K562 (cell line): ENCODE results near the gene CBFA2T2. TPM values are rescaled to one million over a fixed set of nuclear protein-coding genes. Genes with fewer than 3 reads are reported as not detected.
A peak's percentile ranks its signal among the peaks of the same experiment; 100 is the strongest.

ENCODE experiments used
- E4F1 ChIP-seq: fragments of 250-450 bp; sonication (Bioruptor Pico); IDR thresholded peaks from 2 replicates; pipeline ENCODE4 v1.5.0; 2021; ENCODE audit warnings: mild to moderate bottlenecking, borderline replicate concordance
- JUND ChIP-seq, 2 experiments: IDR thresholded peaks; 2 replicates in 1 of 2; 3 replicates in 1 of 2; pipeline ENCODE4 v1.6.1; 2011; ENCODE audit warnings: borderline replicate concordance in 2 of 2, low read depth in 2 of 2, low read length in 2 of 2, improper control_type of control experiment in 1 of 2, missing biosample characterization in 1 of 2, missing genetic modification characterization in 1 of 2, missing genetic modification reagents in 1 of 2
- RNF219 ChIP-seq: fragments of 250-450 bp; sonication (Bioruptor Pico); IDR thresholded peaks from 2 replicates; pipeline ENCODE4 v1.5.0; 2022; ENCODE audit warnings: mild to moderate bottlenecking
- SMAD1 ChIP-seq: fragments of 150-350 bp; IDR thresholded peaks from 2 replicates; pipeline ENCODE4 v1.6.1; 2014; ENCODE audit warnings: low read length, low read depth; ENCODE audit not compliant: partially characterized antibody
- TSHZ1 ChIP-seq: fragments of 250-450 bp; sonication (Bioruptor Pico); IDR thresholded peaks from 2 replicates; pipeline ENCODE4 v1.4.0; 2020; ENCODE audit warnings: mild to moderate bottlenecking, moderate library complexity
- ZBTB11 ChIP-seq, 3 experiments: fragments of 200-800 bp in 1 of 3; fragments of 250-450 bp in 1 of 3; fragments of 450-650 bp in 1 of 3; sonication (Bioruptor Pico) in 1 of 3; sonication (Bioruptor generic) in 1 of 3; formaldehyde crosslinking in 1 of 3; IDR thresholded peaks; 2 replicates each; pipeline versions ENCODE4 v1.6.1 to v1.8.0; 2016 to 2022; ENCODE audit warnings: mild to moderate bottlenecking in 2 of 3, missing genetic modification characterization in 2 of 3, missing compliant biosample characterization in 1 of 3, moderate library complexity in 1 of 3
- ZNF518B ChIP-seq: fragments of 250-450 bp; sonication (Bioruptor Pico); IDR thresholded peaks from 2 replicates; pipeline ENCODE4 v1.5.0; 2021; ENCODE audit warnings: mild to moderate bottlenecking, moderate library complexity
- ZNF695 ChIP-seq: fragments of 450-650 bp; formaldehyde crosslinking; IDR thresholded peaks from 2 replicates; pipeline ENCODE4 v1.4.0; 2020; ENCODE audit warnings: mild to moderate bottlenecking, moderate library complexity
- ZNF717 ChIP-seq: fragments of 250-450 bp; sonication (Bioruptor Pico); IDR thresholded peaks from 2 replicates; pipeline ENCODE4 v1.5.0; 2021
- ZNF76 ChIP-seq: fragments of 250-450 bp; sonication (Bioruptor Pico); IDR thresholded peaks from 2 replicates; pipeline ENCODE4 v1.4.0; 2020; ENCODE audit warnings: mild to moderate bottlenecking, moderate library complexity, borderline replicate concordance
- polyA plus RNA-seq, 8 experiments: library from polyadenylated mRNA; depleted of rRNA in 4 of 8; stranded (reverse) in 5 of 8; unstranded in 3 of 8; fragments of >200 nt; fragmentation: Nextera tagmentation in 2 of 8; fragmentation: Illumina TruSeq in 1 of 8; extraction: Ambion mirVana in 2 of 8; extraction: Trizol in 1 of 8; gene quantifications; 2 replicates each; pipeline versions ENCODE4 v1.2.1 to v1.2.3, GENCODE V29; 2011 to 2014; ENCODE audit warnings: inconsistent platforms in 1 of 8, missing spikeins in 1 of 8
- total RNA-seq, 7 experiments: library from RNA; depleted of rRNA in 6 of 7; stranded (reverse); fragments of >200 nt in 6 of 7; fragmentation: Illumina TruSeq in 2 of 7; extraction: Trizol in 2 of 7; gene quantifications; 2 replicates each; pipeline versions ENCODE4 v1.2.1 to v1.2.3, GENCODE V29; 2011 to 2021; ENCODE audit warnings: low replicate concordance in 1 of 7

CBFA2T2 gene
- total and polyA plus RNA-seq, 9 of the 15 experiments (the other 6 are each of a cell fraction or from before 2014, with no cell fraction given): 0.27 to 9.6 (median 5.8) TPM

- TF ChIP-seq RNF219 (CRISPR knock-in tag): no peak
- TF ChIP-seq ZNF518B (CRISPR knock-in tag): no peak
- TF ChIP-seq TSHZ1 (CRISPR knock-in tag): no peak
- peak; percentile 58; the same call in 1 of the 2 replicates for TF ChIP-seq JUND (IDR thresholded peaks at IDR 0.05; ENCODE audit: borderline replicate concordance, low read depth, low read length)
- peak; percentile 11; the same call in 1 of the 3 replicates for TF ChIP-seq JUND (tag; IDR thresholded peaks at IDR 0.05; ENCODE audit: borderline replicate concordance, low read depth, low read length)
- TF ChIP-seq ZNF695 (CRISPR knock-in tag): no peak
- no peak for TF ChIP-seq E4F1
- TF ChIP-seq ZNF76 (CRISPR knock-in tag): no peak
- no peak for TF ChIP-seq SMAD1
- TF ChIP-seq ZBTB11 (CRISPR knock-in tag; IDR thresholded peaks at IDR 0.05): peak in 1 of 3 experiments; percentile 54; a peak in 1 of 6 replicates
- TF ChIP-seq ZNF717 (CRISPR knock-in tag): no peak
Observed at GRCh38 chr20:33688938-33689424, 199.1 kb downstream of the CBFA2T2 start (continued).
